Measurements from ENCODE around the gene PEMT. TPM values are rescaled to one million over a fixed set of nuclear protein-coding genes. Genes with fewer than 3 reads are reported as not detected.

Gene PEMT
- total and polyA plus RNA-seq, 2 of the 4 experiments (the other 2 are of a cell fraction): 23.3 to 49.5 TPM

DNA sequence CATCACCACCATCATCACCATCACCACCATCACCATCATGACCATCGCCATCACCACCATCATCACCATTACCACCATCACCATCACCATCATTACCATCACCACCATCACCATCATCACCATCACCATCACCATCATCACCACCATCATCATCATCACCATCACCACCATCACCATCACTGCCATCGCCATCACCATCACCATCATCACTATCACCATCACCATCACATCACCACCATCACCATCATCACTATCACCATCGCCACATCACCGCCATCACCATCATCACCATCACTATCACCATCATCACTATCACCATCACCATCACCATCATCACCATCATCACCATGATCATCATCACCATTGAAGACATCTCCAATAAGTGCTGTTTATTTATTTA, 131.5 kb downstream of the PEMT start:
- no peak overlapping the region for H2AK9ac ChIP-seq (replicated peaks; ENCODE audit: low read depth, low read length, poor library complexity)
- in situ Hi-C loops (cut with MboI; ENCODE audit: low sequenced_read_pairs) (no loop called here), dilution Hi-C loops (cut with HindIII; ENCODE audit: low sequenced_read_pairs, unreplicated experiment) (no loop called here), intact Hi-C loops (cut with micrococcal nuclease) (no loop called here)
- no peak overlapping the region for H2AFZ ChIP-seq (replicated peaks; ENCODE audit: low read length, poor library complexity)
- H4K8ac ChIP-seq (ENCODE audit: low read depth in 2 of 2, low read length in 2 of 2): no peak overlapping the region
- no peak overlapping the region for H2BK20ac ChIP-seq (ENCODE audit: low read depth, low read length)
- no peak overlapping the region for H4K5ac ChIP-seq (ENCODE audit: low read depth, low read length)
- no peak overlapping the region for H3K23ac ChIP-seq (ENCODE audit: low read depth, low read length)
- H3K27me3 ChIP-seq (ENCODE audit: control insufficient read depth, insufficient read depth, low read length): peaks cover 30% of the 10 kb centered on the region
- DNase-seq: no peak
- no peak for TF ChIP-seq MAZ (IDR thresholded peaks at IDR 0.05; ENCODE audit: borderline replicate concordance, low read depth, low read length)
- TF ChIP-seq, protein P1, sequence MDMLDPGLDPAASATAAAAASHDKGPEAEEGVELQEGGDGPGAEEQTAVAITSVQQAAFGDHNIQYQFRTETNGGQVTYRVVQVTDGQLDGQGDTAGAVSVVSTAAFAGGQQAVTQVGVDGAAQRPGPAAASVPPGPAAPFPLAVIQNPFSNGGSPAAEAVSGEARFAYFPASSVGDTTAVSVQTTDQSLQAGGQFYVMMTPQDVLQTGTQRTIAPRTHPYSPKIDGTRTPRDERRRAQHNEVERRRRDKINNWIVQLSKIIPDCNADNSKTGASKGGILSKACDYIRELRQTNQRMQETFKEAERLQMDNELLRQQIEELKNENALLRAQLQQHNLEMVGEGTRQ (IDR thresholded peaks at IDR 0.05; ENCODE audit: low read depth, low read length): no peak
- TF ChIP-seq, protein P2, sequence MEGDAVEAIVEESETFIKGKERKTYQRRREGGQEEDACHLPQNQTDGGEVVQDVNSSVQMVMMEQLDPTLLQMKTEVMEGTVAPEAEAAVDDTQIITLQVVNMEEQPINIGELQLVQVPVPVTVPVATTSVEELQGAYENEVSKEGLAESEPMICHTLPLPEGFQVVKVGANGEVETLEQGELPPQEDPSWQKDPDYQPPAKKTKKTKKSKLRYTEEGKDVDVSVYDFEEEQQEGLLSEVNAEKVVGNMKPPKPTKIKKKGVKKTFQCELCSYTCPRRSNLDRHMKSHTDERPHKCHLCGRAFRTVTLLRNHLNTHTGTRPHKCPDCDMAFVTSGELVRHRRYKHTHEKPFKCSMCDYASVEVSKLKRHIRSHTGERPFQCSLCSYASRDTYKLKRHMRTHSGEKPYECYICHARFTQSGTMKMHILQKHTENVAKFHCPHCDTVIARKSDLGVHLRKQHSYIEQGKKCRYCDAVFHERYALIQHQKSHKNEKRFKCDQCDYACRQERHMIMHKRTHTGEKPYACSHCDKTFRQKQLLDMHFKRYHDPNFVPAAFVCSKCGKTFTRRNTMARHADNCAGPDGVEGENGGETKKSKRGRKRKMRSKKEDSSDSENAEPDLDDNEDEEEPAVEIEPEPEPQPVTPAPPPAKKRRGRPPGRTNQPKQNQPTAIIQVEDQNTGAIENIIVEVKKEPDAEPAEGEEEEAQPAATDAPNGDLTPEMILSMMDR (conservative IDR thresholded peaks at IDR 0.05; ENCODE audit: low read depth, low read length): no peak
- TF ChIP-seq SMC3 (IDR thresholded peaks at IDR 0.05; ENCODE audit: low read depth, low read length): no peak
- no peak for TF ChIP-seq RFX5 (IDR thresholded peaks at IDR 0.05; ENCODE audit: low read depth, low read length)
- no peak for TF ChIP-seq CHD1 (IDR thresholded peaks at IDR 0.05; ENCODE audit: low read depth, low read length)
- no peak for TF ChIP-seq POLR2A (IDR thresholded peaks at IDR 0.05; ENCODE audit: low read depth, low read length)
- no peak for TF ChIP-seq MAFK (IDR thresholded peaks at IDR 0.05; ENCODE audit: low read depth, low read length)
- TF ChIP-seq CEBPB (IDR thresholded peaks at IDR 0.05; ENCODE audit: low read depth, low read length): no peak
- no peak for TF ChIP-seq MXI1 (IDR thresholded peaks at IDR 0.05; ENCODE audit: borderline replicate concordance, low read depth, low read length)
- no peak for TF ChIP-seq BHLHE40 (IDR thresholded peaks at IDR 0.05; ENCODE audit: low read depth, low read length)
- no peak for TF ChIP-seq RCOR1 (IDR thresholded peaks at IDR 0.05; ENCODE audit: insufficient replicate concordance, low read length)
- TF ChIP-seq, protein P3, sequence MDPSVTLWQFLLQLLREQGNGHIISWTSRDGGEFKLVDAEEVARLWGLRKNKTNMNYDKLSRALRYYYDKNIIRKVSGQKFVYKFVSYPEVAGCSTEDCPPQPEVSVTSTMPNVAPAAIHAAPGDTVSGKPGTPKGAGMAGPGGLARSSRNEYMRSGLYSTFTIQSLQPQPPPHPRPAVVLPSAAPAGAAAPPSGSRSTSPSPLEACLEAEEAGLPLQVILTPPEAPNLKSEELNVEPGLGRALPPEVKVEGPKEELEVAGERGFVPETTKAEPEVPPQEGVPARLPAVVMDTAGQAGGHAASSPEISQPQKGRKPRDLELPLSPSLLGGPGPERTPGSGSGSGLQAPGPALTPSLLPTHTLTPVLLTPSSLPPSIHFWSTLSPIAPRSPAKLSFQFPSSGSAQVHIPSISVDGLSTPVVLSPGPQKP (IDR thresholded peaks at IDR 0.05; ENCODE audit: borderline replicate concordance, low read depth, low read length): no peak
- no peak for TF ChIP-seq FOS (IDR thresholded peaks at IDR 0.05; ENCODE audit: low read depth, low read length)
- TF ChIP-seq NFE2L2 (IDR thresholded peaks at IDR 0.05; ENCODE audit: low read depth, low read length): no peak
- TF ChIP-seq RAD21 (IDR thresholded peaks at IDR 0.05; ENCODE audit: low read length): no peak
- H3K27ac ChIP-seq (ENCODE audit: insufficient read depth, low read length): no peak overlapping the region
- 83% methylated on average over 4 of the region's 4 CpGs; no CpG with 5 or more reads in 1 of the 2 experiments for WGBS, 2 experiments (ENCODE audit: extremely low coverage in 2 of 2, insufficient read length in 1 of 2)
- H3K4ac ChIP-seq (ENCODE audit: low read depth, low read length): no peak overlapping the region
- H3K4me1 ChIP-seq (ENCODE audit: control insufficient read depth, insufficient read depth, low read length): no peaks in the 10 kb centered on the region
- no peak overlapping the region for H2BK15ac ChIP-seq (ENCODE audit: low read depth, low read length)
- no peak overlapping the region for H2AK5ac ChIP-seq (ENCODE audit: low read depth, low read length)
- ChIA-PET POLR2A (ENCODE audit: unreplicated experiment) (no interaction called here), CTCF (no interaction called here)
- H3K18ac ChIP-seq (ENCODE audit: low read depth, low read length): no peak overlapping the region
- no peak overlapping the region for H3K14ac ChIP-seq (replicated peaks; ENCODE audit: low read depth, low read length)
- no peaks in the 10 kb centered on the region for H3K79me1 ChIP-seq (ENCODE audit: low read depth in 1 of 2, low read length in 2 of 2)
- H3K4me3 ChIP-seq (ENCODE audit: insufficient read depth, low read depth, low read length): no peak overlapping the region
- H2BK120ac ChIP-seq (ENCODE audit: low read depth, low read length): no peak overlapping the region
- peaks cover 3% of the 10 kb centered on the region; the same call in 1 of the 2 replicates for H3K9me3 ChIP-seq (ENCODE audit: control insufficient read depth, insufficient read depth, low read length)
- no TSS peak for BruUV-seq (replicated peaks)
- no peak overlapping the region for H3K4me2 ChIP-seq (ENCODE audit: low read depth, low read length)
- H4K20me1 ChIP-seq (ENCODE audit: insufficient read depth, low read length): no peaks in the 10 kb centered on the region
- H2BK5ac ChIP-seq (ENCODE audit: low read depth, low read length, poor library complexity, severe bottlenecking): peak overlapping the region; percentile 60
- H3K36me3 ChIP-seq (ENCODE audit: control insufficient read depth, insufficient read depth, low read length): no peaks in the 10 kb centered on the region
- no peak overlapping the region for H3K56ac ChIP-seq (ENCODE audit: extremely low read depth, insufficient read depth, low read length)
- H3K9ac ChIP-seq (ENCODE audit: low read depth, low read length): no peak overlapping the region
- H3K9me1 ChIP-seq (ENCODE audit: insufficient read depth, low read length): no peaks in the 10 kb centered on the region
- H4K91ac ChIP-seq (ENCODE audit: insufficient read depth, low read depth, low read length): no peak overlapping the region
- ATAC-seq (ENCODE audit: low read depth): no peak

Measured in IMR-90 (cell line).